ENCODE results near the gene TAF11.
"Not testable (repeated sequence)": the region's sequence is repeated elsewhere in the genome, so short reads cannot be mapped to it uniquely, and the experiment has no call there.

TAF11 gene

DNA sequence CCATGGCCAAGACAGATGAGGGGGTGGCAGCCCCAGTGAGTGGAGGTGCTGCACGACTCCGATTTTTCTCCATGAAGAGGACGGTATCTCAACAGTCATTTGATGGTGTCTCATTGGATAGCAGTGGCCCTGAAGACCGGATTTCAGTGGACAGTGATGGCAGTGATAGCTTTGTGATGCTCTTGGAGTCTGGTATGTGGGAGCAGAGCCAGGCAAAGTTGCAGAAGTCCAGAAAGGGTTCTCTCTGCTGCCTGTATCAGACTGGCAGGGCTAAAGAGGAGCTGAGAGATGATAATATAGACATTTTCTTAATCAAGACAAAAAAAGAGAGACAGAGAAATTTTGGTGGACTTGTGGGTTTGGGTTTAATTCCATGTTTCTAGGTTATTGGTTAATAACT, 23.8 kb downstream of the TAF11 start:
- DNase-seq: no peak

DNA sequence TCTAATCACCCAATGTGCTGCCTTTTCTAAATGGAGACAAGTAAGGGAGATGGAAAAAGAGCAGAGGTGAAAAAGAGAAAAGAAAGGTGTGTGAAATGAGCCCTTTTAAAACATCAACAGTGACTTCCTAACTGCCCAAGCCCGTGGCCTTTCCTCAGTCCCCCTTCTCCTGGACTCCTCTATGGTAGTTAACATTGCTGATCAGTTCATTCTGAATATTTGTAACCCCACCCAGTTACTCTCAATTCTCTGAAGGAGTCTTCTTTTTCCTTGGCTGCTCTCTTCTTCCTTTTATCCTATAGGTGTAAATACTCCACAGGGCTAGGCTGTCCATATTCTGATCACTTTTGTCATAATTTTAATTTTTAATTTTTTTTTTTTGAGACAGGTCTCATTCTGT, 27.1 kb downstream of the TAF11 start:
- no peak for DNase-seq

DNA sequence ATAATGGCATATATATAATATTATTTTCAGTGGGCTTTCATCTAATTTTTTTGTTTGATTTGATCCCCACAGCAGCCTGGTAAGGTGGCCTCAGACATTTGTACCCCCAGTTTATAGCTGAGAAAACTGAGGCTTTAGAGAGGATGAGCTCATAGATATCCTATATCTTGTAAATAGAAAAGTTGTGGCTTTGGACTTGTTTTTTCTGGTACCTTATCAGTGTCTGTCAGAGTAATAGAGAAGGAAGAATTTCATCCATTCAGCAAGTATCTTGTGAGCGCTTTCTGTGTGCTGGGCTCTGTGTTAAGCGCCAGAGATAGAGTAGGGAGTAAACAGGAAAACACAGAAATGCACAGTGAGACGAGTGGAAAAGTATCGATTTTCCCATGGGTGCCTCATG, 27.9 kb downstream of the TAF11 start:
- no peak for DNase-seq

DNA sequence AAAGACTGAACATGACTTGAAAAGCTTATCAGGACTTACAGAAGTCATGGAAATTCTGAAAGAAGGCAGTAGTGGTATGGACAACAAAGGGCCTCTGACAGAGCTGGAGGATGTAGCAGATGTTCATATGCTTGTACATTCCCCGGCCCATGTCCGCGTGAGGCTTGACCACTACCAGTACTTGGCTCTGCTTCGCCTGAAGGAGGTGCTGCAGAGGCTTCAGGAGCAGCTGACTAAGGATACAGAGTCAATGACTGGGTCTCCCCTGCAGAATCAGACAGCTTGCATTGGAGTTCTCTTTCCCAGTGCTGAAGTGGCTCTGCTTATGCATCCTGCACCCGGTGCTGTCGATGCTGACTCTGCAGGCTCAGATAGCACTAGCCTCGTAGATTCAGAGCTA, 29.2 kb downstream of the TAF11 start:
- DNase-seq: no peak

DNA sequence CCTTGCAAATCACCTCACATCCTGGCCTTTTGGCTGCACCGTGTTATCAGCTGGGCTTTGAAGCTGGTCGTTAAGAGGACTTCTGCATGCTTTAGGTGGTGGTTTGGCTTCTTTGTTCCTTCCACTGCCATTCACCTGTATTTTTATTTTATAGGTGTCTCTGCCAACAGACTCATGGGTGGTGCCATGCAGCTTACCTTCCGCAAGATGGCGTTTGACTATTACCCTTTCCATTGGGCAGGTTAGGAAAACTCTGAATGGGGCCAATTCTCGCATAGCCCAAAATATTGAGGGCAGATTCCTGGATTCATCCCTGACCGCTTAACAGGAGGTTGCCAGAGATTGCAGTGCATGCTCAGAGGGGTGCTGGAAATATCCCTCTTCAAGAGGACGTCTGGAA, 32.4 kb downstream of the TAF11 start:
- DNase-seq: no peak

DNA sequence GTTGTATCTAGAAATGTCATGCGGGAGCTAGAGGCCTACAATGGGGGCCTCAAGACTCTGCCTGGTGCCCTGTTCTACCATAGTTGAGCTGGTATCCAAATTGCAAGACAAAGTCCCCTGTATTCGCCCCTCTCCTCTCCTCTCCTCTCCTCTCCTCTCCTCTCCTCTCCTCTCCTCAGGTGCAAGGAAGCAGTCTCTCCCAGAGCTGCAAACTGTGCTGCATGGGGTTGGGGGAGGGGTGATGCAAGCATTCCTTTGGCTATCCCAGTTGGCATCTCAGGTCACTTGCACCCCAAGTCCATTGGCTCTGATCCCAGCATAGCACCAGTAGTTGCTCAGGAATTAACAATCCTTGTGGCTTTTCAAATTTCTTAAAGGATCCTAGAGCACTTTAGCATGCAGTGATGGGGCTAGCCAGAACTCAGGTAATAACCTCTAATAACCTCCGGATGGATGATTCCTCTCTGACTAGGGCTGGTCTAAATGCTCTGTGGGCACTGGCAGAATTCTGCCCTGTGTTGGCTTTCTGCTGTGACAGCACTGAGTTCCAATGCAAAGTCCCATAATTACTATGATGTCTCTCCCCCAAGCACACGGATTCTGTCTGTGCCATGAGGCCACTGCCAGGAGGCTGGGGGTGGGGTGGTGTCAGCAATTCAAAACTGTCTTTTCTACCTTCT, 35.3 kb downstream of the TAF11 start:
- no peak for DNase-seq

DNA sequence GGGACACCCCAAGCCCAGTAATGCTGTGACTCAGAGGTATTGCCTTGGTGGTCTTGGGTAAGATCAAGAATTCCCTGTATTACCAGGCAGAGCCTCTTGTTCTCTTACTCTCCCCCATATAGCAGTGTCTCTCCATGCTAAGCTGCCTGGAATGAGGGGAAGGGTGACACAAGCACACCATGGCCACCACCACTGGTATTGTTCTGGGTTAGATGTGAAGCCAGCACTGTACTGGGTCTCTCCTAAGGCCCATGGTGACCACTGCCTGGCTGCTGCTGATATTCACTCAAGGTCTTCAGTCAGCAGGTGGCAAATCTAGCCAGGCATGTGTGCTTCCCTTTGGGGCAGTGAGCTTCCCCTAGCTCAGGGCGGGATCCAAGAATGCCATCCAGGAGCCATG, 36.5 kb downstream of the TAF11 start:
- DNase-seq: no peak

DNA sequence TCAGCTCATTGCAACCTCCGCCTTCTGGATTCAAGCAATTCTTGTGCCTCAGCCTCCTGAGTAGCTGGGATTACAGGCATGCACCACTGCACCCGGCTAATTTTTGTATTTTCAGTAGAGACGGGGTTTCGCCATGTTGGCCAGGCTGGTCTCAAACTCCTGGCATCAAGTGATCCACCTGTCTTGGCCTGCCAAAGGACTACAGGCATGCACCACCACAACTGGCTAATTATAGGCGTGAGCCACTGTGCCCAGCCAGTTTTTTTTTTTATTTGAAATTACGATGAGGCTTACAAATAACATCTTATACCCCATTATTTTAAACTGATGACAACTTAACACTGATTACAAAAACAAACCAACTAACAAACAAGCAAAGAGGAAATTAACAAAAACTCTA, 38.8 kb downstream of the TAF11 start:
- not testable (repeated sequence) for DNase-seq

DNA sequence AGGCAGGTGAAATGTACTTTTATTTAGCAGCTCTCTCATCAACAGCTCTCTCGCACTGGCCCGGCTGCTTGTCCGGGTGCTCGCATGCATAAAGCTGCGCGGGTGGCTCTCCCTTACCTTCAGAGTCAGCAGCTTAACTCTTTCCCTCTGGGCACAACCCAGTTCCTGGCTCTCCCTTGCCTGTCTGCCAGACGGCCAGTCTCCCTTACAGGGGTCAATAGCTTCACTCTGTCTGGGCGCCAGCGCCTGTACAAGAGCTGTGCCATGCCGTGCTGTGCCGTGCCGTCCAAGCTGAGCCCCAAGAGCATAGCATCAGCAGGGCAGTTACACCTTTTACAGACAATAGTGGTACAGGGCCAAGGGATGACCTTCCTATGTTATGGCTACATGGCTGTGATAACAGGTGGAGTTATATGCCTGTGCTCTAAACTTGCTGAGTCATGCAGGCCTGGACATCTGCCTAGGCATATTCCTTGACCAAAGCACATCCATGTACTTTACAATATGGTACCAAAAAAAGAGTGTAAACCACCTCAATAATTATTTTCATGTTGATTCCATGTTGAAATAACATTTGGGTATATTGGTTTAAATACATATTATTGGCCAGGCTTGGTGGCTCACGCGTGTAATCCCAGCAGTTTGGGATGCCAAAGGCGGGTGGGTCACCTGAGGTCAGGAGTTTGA, 48.0 kb downstream of the TAF11 start:
- DNase-seq: no peak

DNA sequence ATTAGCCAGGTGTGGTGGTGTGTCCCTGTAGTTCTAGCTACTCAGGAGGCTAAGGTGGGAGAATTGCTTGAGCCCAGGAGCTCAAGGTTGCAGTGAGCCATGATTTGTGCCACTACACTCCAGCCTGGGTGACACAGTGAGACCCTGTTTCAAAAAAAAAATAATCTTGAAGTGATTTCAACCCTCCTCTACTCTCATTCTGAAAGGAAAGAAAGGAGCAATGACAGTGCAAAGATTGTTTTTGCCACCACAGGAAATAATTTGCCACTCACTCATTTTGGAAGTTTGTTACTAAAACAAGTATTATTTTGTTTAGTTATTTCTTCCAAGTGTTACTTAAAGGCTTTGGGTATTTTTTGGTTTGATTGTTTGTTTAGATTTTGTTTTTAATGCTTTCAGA, 50.3 kb downstream of the TAF11 start:
- no peak for DNase-seq

DNA sequence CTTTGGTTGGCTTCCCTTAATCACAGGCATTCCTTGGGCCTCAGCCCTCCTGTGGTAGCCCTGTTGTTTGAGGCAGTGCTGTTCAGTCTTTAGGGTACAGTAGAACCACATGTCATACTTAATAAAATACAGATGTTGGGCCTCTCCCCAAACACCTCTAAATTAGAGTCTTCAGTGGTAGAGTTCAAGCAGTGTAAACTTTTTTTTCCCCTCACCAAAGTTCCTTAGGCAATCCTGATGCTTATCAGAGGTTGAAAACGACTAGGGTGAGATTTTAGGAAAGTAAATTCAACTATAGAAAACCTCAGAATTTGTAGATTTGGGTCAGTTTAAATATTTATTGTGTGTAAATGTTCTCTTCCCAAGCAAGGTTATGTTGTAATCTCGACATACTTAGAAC, 51.4 kb downstream of the TAF11 start:
- DNase-seq: no peak

DNA sequence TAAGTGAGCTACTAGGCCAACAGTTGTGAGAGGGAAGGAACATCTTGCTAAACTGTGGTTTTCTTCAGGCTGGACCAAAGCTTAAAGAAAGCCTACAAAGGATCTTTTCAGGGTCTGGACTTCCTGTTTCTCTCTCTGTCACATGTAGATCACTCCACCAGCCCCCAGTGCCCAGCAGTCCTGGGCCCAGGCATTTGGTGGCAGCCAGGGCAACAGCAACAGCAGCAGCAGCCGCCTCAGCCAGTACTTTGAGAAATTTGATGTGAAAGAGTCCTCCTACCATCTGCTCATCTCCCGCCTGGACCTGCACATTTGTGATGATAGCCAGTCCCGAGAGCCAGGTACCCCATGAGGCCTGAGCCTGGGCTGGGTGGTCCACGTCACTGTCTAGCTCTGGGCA, 51.8 kb downstream of the TAF11 start:
- DNase-seq: no peak

DNA sequence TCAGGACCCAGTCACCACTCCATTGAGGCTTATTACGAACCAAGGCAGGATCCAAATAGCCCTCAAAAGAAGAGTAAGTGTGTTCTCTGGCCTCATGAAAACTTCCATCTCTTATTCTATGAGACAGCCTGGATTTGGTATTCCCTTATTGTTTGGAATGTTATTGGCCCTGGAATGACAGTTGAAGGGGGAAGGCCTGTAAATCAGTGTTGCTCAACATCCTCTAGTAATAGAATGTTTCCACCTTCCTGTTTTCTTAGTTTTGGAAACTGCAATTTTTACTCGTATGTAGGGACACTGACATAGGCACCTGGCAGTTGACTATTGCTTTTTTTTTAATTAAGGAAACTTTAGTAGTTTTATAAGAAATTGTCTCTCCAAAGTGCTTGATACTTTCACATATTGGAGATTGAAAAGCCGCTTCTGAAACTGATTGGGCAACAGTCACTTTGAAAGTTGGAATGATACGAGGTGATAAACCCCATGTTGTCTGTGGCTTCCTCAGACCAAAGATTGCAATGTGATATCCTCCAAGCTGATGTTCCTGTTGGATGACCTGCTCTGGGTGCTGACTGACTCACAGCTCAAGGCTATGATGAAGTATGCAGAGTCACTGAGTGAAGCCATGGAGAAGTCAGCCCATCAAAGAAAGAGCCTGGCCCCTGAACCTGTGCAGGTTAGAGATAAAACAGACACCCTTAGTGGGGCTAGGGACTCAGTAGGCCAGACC, 52.9 kb downstream of the TAF11 start:
- peak in 1 of 5 experiments; percentile 44 for DNase-seq

DNA sequence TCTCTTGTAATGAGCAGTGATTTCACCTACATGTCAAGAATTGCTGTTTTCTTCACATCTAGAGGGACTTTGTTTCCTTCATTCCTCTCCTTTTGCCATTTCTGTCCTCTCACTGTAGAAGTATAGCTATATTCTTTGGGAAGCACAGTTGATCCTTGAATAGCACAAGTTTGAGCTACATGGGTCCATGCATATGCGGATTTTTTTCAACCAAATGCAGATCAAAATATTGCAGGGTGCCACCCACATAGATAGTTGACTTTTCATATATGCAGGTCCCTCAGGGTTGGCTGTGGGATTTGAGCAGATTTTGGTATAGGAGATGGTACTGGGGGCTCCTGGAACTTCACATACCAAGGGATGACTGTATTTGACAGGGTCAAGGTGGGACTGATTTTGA, 54.9 kb downstream of the TAF11 start:
- no peak for DNase-seq

DNA sequence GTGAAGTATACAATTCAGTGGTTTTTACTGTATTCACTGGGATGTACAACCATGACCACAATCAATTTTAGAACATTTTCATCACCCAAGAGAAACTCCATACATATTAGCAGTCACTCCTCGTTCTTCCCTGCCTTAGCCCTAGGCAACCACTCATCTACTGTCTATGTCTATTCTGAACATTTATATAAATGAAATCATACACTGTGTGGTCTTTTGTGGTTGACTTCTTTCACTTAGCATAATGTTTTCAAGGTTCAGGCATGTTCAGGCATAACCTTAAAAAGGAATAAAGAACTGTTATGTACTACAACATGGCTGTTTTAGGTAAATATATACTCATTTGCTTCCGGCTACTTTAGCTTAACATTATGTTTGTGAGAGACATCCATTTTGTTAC, 58.7 kb downstream of the TAF11 start:
- no peak for DNase-seq

All from T-helper 2 cell (primary cell).